Activated CD4-positive, CD25-positive, alpha-beta regulatory T cell treated with anti-CD3 and anti-CD28 coated beads, Interleukin-2, amount 50 U/mL, for 24 hours (primary cell): ENCODE measurements around the gene UROS.

Experiments
- ATAC-seq, 2 donors: fragments of 150-1000 bp; cut with Tn5 transposase; one replicate each; pipeline ENCODE4 v1.10.0; 2021; ENCODE audit warnings: mild to moderate bottlenecking in 1 of 2, moderate library complexity in 1 of 2

UROS gene

GRCh38 chr10:125828311-125828710 lies 5.3 kb upstream of the UROS start:
- ATAC-seq: peak in 1 of 2 donors; percentile 32

GRCh38 chr10:125827133-125827532 lies 4.1 kb upstream of the UROS start:
- no peak for ATAC-seq

DNA sequence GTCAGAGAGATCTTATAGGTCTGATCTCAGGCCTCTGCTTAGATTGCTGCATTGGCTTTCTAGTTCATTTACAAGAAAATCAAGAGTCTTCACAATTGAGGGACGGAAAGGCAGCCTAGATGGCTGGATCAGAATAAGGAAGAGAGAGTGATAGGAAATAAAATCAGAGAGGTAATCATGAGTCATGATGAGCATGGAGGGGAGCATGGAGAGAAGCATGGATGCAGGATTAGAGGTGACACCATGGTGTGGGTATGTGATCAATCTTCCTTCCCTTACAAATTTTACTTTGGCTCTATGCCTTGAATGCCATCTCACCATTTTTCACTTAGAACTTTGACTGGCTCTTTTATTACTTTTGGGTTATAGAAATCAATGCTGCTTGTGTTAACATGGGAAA lies 1.7 kb upstream of the UROS start:
- ATAC-seq: no peak

DNA sequence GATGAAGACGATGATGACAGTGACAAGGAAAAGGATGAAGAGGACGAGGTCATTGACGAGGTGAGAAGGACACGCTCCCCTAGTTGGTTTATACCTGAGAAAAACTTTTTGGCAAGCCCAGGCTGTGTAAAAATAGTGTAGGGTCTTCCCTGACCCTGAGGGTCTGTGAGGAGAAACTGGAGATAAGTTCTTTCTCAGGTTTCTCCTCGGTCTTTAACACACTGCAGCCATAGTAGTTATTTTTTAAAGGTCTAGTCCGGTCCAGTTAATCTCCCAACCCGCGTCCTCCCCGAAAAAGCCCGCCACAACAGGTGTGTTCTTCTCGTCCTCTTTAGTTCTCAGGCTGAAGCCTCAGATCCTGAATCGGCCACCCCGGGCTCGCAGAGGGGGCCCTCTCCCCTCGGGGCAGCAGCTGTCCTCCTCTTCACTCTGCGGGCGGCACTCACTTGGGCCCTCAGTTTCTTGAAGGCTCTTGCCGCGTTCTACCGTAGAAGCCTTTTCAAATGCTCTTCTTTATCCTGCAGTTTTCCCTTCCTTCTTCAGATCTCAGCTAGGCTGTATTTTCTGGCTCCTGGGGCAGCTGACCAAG lies 699 bp upstream of the UROS start:
- ATAC-seq: no peak

- ATAC-seq: no peak
Observed at GRCh38 chr10:125820701-125821100, 2.4 kb downstream of the UROS start.

DNA sequence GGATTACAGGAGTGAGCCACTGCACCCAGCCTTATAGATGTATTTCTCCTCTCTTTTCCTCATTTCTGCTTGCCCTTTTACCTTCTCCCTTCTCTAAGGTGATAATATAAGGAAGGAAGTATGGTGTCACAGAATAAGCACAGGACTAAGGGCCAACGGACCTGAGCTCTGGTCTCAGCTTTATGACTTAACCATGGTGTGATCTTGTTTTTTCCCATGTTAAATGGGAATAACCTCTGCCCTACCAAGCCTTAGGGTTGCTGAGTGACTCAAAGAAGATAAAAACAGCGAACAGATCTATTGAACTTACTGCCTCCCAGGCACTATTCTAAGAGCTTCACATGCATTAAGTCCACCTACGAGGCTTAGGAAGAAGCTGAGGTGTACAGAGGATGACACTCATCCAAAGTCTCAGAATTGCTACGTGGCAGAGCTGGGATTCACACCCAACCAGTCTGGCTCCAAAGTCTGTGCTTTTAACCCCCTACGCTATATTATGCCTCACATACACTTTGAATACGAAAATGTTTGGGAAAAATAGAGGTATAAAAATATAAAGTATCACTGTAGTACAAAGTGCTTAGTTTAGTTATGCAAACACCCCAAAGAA lies 5.6 kb downstream of the UROS start:
- no peak for ATAC-seq

GRCh38 chr10:125816548-125816947 lies 6.5 kb downstream of the UROS start:
- no peak for ATAC-seq

DNA sequence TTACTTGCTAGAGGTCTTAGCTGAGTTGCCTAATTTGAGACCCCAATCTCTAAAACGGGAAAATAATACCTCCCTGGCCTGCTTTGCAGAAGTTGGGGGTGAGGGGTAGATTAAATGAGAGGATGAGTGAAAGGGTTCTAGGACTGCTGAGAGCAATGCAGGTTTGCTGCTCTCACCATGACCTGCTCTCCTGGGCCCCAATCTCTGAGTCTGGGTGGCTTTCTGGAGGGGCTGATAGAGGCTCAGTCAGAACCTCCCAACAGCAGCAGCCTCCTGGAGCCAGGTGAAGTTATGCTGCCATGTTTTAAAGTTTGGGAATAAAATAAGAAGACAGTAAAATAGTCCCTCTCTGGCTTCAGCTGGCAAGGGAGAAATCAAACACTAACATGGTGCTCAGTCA lies 7.3 kb downstream of the UROS start:
- ATAC-seq: no peak

DNA sequence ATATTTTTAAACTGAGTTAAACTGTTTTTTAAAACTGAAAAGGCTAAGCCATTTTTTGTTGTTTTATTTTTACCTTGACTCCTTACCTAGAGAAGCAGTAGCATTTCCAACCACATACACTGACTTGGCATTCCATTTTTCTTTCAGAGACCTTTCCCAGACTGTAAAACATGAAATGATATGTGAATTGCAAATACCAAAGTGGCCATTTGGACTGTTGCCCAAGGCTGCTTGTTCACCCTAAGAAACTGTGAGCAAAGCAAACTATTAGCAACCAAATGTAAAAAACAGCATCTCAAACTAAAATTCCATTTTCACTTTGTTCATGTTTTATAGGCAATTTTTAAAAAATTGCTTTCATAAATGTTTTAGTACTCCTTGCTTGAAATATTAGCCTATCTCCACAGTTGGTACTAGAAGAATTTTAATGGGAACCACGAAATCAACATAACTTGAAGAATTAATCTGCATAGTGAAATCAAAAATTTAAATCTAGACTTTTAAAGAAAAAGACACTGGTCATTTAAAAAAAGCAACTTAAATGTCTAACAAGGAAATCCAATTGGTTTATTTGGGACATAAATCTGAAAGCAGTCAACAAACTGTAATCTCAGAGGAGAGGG lies 10.8 kb downstream of the UROS start:
- ATAC-seq: no peak

- no peak for ATAC-seq
Observed at GRCh38 chr10:125811251-125811650, 11.8 kb downstream of the UROS start.

GRCh38 chr10:125808047-125808446 lies 15.0 kb downstream of the UROS start:
- ATAC-seq: no peak

DNA sequence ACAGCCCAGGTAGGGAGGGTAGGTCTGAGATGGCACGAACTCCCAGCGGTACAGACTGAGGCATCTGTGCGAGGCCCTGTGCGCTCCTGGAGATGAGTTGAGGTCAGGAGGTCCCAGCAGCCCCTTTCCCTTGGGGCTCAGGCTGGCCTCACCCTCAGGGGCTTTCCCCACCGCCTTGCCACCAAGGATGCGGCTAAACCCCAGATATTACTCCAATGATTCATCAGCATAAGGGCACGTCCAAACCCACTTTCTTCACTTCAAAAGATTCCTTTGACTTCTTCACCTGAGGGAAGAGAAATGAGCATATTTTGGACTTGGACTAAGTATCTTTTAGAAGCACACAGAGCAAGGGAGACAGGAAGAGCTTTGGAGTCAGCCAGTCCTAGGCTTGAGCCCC lies 20.3 kb downstream of the UROS start:
- ATAC-seq: no peak

- ATAC-seq: no peak
Observed at GRCh38 chr10:125802131-125802530, 20.9 kb downstream of the UROS start.

GRCh38 chr10:125801574-125801973 lies 21.5 kb downstream of the UROS start:
- no peak for ATAC-seq

GRCh38 chr10:125799451-125800182 lies 23.4 kb downstream of the UROS start:
- ATAC-seq: no peak

DNA sequence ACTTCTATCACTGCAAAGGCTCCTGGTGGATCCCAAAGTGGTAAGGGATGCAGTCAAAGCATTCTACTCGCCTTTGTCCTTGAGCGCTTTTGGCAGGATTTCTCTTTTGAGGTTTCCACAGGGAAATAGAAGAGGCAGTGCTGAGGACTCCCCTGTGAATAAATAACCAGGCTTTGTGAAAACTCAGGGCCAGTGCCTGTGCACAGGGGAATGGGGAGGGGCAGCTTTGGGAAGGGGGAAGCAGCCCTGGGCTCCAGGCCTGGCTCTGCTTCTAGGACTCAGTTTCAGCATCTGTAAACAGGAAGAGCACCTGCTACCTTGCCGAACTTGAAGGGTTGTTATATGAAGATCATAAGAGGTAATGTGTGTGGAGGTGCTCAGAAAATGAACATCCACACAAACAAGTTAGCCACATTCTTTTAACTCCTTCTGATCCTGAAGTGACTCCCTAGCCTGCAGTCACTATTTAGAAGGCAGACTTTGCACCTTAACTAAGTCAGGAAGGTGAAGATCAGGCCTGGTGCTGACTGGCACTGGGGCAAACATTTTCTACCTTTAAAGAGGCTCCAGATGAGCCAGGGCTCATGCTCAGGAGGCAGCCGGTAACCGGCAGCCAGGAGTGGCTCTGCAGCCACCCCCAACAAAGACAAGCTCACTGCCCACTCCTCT lies 24.9 kb downstream of the UROS start:
- ATAC-seq: no peak

DNA sequence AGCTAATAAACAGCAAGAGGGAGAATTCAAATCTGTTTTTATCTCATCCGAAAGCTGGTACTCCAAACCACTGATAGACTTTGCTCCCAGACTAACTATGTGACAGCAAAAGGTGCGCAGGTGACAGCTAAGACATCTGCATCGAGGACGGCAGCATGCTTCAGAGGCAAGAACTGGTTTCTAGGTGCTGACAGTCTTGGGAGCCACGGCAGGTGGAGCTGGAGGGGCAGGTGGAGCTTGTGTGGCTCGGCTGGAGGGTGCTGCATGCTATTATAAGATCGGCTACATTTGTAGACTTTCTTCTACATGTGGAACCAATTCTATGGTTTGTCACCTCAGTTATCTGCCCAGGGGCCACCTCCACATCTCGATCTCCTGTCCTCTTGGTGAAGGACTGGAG lies 25.6 kb downstream of the UROS start:
- no peak for ATAC-seq

DNA sequence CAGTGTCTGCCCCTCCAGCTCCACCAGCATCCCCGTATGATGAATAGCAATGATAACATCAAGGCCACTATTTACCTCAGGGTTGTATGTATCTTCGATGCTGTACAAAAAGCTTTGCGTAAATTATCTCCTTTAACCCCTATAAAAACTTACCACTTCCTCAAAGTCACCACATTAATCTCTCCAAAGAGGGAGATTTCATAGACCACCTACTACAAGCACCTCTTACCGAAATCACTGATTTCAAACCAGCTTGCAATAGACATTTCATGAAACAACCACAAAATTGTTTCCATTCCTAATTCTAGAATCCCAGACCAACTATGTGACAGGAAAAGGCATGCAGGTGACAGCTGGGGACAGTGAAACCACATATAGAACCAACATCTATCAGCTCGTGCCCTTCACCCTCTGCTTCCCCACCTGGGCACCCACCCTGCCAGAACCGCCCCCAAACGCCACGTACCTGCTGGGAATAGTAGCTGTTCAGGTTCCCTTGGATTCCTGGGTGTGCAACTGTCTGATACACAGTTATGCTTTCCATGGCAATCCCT lies 27.3 kb downstream of the UROS start:
- no peak for ATAC-seq

DNA sequence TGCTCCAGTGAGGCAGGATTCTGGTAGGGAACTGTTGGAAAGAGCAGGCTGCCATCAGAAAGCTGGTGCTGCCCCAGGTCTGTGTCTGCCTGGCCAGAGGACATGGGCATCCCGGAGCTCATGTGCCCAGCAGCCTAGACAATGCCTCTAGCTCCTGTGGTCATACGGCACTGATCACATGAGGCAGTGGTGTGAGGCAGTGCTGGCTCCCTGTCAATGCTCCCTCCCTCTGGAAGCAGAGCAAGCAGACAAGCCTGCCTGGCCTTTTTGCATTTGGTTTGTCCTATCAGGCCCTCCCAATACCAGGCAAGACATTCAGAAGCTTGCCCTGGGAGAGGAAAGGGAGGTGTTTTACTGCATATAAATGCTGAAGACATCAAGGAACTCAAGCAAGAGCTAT lies 27.9 kb downstream of the UROS start:
- no peak for ATAC-seq

- no peak for ATAC-seq
Observed at GRCh38 chr10:125792342-125793300, 30.4 kb downstream of the UROS start.

DNA sequence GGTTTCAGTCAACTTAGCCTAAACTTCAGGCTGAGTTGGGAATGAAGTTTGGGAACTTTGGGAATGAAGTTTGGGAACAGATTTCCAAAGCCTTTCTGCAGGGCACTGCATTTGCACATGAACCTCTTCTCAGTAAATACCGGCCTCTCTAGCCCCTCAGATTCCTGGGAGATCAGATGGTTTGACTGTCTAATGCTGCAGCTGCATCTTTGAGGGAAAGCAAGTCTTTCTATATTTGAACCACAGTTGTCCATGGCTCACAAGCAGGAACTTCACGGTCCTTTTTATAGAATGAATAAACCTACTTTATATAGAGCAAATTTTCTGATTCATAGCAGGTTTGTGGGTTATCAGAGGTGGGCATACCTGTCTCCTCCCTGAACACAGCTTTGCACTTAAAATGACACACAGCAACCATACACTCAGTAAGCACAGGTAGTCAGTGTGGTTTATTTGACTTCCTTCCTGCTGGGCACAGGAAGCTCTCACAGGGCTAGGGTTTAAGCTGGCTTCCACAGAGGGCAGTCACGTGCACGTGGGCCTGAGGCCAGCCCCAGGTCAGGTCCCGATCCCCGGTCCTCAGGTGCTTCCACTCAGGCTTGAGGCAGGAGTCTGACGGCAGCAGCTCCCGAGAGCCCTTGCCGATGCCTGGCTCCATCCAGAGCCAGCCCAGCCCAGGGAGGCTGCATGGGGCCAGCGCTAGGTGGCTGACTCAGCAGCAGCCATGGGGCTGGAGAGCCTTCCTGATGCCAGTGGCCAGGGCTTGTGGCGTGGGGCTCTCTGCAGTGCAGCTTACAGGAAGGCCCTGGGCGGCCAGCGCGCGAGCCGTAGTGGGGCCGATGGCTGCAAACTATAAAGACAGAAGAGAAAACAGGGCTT lies 34.7 kb downstream of the UROS start:
- ATAC-seq: peak; percentile 44 to 62
